ENCODE measurements around the gene CLDN6.

Gene CLDN6

DNA sequence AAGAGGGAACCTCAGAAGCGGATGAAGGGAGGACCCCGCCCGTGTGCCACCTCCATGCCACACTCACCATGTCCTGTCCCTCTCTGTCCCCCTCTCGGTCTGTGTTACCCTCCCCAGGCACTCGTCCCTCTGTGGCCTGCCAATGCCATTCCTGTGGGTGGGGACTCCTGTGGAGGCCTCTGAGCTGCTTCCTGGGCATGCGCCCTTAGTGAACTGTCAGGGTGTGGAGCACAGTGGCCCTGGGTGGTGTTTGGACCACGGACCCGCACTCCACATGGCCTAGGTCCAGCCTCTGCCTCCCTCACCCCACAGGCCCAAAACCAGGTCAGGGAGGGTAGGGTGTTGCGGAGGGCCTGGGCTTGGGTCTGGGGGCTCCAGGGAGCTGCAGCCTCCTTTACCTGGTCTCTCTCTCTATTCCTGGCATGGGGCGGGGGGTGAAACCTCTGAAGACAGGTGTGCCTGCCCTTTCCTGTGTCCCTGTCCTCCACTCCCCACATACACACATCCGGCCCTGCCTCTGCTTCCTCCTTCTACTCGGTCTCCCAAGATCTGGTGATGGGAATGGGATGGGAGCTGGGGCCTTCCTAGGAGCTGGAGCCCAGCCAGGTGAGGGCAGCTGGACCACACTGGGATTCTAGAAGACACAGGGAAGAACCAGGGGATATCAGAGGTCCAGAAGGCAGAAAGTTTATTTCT lies 26.3 kb downstream of the CLDN6 start:
- Histone ChIP-seq H3K27ac (no peak overlapping the region), H3K4me3 (ENCODE audit: low read depth, low read length) (no peak overlapping the region), H3K27me3 (replicated peaks) (peaks cover 2% of the 10 kb centered on the region), H3K36me3 (replicated peaks) (no peaks in the 10 kb centered on the region)
- TF ChIP-seq, protein P1, sequence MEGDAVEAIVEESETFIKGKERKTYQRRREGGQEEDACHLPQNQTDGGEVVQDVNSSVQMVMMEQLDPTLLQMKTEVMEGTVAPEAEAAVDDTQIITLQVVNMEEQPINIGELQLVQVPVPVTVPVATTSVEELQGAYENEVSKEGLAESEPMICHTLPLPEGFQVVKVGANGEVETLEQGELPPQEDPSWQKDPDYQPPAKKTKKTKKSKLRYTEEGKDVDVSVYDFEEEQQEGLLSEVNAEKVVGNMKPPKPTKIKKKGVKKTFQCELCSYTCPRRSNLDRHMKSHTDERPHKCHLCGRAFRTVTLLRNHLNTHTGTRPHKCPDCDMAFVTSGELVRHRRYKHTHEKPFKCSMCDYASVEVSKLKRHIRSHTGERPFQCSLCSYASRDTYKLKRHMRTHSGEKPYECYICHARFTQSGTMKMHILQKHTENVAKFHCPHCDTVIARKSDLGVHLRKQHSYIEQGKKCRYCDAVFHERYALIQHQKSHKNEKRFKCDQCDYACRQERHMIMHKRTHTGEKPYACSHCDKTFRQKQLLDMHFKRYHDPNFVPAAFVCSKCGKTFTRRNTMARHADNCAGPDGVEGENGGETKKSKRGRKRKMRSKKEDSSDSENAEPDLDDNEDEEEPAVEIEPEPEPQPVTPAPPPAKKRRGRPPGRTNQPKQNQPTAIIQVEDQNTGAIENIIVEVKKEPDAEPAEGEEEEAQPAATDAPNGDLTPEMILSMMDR (IDR thresholded peaks at IDR 0.05; ENCODE audit: low read depth, low read length, missing control alignments) = no peak
- DNase-seq = no peak
- in situ Hi-C loops (cut with HindIII; ENCODE audit: low pct_ligation_motif_present, low sequenced_read_pairs) = no loop called here

DNA sequence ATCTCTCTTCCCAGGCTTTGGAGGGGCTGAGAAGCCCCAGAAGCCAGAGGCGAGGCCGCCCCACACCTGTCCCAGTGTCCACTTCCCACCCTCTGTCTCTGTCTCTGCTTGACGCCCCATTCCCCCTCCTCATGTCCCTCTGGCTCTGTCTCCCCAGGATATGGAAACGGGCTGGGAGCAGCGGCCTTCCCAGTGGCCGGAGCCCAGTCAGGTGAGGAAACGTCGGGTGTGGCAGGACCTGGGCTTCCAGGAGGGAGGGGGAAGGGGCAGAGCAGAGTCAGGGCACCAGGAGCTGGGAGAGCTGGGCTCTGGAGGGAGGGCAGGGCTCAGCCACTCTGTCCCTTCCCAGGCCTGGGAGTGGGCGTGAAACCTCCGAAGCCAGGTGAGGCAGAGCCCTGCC lies 27.1 kb downstream of the CLDN6 start:
- H3K27me3 ChIP-seq (replicated peaks) = peaks cover 2% of the 10 kb centered on the region
- DNase-seq = no peak
- TF ChIP-seq, protein P1 (IDR thresholded peaks at IDR 0.05; ENCODE audit: low read depth, low read length, missing control alignments) = no peak
- no peak overlapping the region for H3K4me3 ChIP-seq (ENCODE audit: low read depth, low read length)
- no peak overlapping the region for H3K27ac ChIP-seq
- no peaks in the 10 kb centered on the region for H3K36me3 ChIP-seq (replicated peaks)
- in situ Hi-C loops (cut with HindIII; ENCODE audit: low pct_ligation_motif_present, low sequenced_read_pairs) = no loop called here

DNA sequence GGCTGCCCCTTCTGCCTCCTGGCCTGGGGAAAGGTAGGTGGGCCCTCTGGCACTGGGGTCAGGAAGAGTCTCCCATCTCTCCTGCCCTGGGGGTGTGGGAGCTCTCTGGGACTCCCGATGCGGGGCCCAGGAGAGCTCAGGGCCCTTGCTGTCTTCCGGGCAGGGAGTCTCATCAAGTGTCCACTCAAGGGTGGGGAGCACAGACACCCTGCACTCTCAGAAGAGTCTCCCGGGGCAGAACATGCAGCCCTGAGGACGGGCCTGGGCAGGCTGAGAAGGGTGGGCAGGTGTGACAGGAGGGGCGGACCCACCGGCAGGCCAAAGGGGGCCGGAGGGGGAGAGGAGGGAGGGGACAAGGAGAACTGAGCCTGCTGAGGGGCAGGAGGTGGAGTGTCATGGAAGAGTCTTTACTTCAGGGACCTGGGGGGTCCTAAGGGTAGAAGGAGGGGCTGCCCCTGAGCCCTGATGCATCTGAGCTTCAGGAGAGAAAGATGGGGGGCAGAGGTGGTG lies 29.3 kb downstream of the CLDN6 start:
- Histone ChIP-seq H3K4me3 (ENCODE audit: low read depth, low read length) (no peak overlapping the region), H3K27ac (no peak overlapping the region), H3K36me3 (replicated peaks) (no peaks in the 10 kb centered on the region), H3K27me3 (replicated peaks) (peaks cover 2% of the 10 kb centered on the region)
- in situ Hi-C loops (cut with HindIII; ENCODE audit: low pct_ligation_motif_present, low sequenced_read_pairs) = no loop called here
- TF ChIP-seq, protein P1 (IDR thresholded peaks at IDR 0.05; ENCODE audit: low read depth, low read length, missing control alignments) = no peak
- no peak for DNase-seq

DNA sequence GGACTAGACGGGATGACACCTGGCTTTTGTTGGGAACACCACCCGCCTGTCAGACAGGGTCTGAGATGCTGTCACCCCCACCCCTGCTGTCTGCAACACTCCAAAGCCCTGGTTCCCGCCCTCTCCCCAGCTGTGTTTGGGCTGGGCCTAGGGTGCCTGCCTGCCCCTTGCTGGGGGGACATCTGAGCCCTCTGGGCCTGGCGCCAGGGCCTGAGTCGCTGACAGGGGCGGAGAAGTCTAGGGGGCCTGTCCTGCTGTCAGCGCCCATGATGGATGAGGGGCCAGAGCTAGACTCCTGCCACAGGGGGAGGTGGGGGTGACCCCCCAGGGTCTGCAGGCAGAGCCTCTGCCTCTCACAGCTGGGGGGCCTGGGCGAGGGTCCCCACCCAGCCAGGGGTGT lies 30.1 kb downstream of the CLDN6 start:
- H3K27me3 ChIP-seq (replicated peaks) = peaks cover 2% of the 10 kb centered on the region

DNA sequence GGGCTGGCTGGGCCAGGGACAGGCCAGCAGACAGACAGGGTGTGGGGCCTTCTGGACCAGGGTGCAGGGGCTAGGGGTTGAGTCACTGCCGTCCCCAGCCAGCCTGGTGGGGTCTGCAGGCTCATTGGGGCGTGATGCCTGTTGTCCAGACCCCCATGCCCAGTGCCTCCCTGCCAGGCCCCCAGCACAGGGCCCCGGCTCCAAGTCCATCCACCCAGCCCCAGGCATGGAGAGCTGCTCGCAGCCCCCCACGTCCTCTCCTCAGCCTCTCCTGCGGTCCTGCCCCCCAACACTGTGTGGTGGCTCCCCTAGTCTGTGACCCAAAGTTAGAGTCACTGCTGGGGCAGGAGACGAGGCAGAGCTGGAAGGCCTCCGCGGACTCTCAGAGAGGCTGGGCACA lies 30.7 kb downstream of the CLDN6 start:
- Histone ChIP-seq H3K27me3 (replicated peaks) (peaks cover 2% of the 10 kb centered on the region), H3K27ac (no peak overlapping the region), H3K36me3 (replicated peaks) (no peaks in the 10 kb centered on the region), H3K4me3 (ENCODE audit: low read depth, low read length) (no peak overlapping the region)
- no peak for DNase-seq
- in situ Hi-C loops (cut with HindIII; ENCODE audit: low pct_ligation_motif_present, low sequenced_read_pairs) = no loop called here
- TF ChIP-seq, protein P1 (IDR thresholded peaks at IDR 0.05; ENCODE audit: low read depth, low read length, missing control alignments) = no peak

More for the DNA sequence above, 30.1 kb downstream of the CLDN6 start:
- Histone ChIP-seq H3K36me3 (replicated peaks) (no peaks in the 10 kb centered on the region), H3K27ac (no peak overlapping the region), H3K4me3 (ENCODE audit: low read depth, low read length) (no peak overlapping the region)
- in situ Hi-C loops (cut with HindIII; ENCODE audit: low pct_ligation_motif_present, low sequenced_read_pairs) = no loop called here
- DNase-seq = no peak
- TF ChIP-seq, protein P1 (IDR thresholded peaks at IDR 0.05; ENCODE audit: low read depth, low read length, missing control alignments) = no peak
